Subcutaneous adipose tissue (tissue), 4 donors: ENCODE measurements around the gene CFAP299. TPM values are rescaled to one million over a fixed set of nuclear protein-coding genes. Genes with fewer than 3 reads are reported as not detected.

Source experiments
- total RNA-seq, 4 donors: library from RNA; depleted of rRNA; stranded (reverse); fragments of >200 nt; gene quantifications; one replicate each; pipeline ENCODE4 v1.1.0, GENCODE V29; 2016
- TF ChIP-seq, protein P1 (sequence below): fragments of 450-650 bp; IDR thresholded peaks from one replicate; pipeline ENCODE4 v1.5.1; 2016; ENCODE audit warnings: low read depth, mild to moderate bottlenecking, control low read depth, antibody characterized with exemption, moderate library complexity

The CFAP299 gene
- total RNA-seq, 4 donors from 2014 or later: not detected

DNA sequence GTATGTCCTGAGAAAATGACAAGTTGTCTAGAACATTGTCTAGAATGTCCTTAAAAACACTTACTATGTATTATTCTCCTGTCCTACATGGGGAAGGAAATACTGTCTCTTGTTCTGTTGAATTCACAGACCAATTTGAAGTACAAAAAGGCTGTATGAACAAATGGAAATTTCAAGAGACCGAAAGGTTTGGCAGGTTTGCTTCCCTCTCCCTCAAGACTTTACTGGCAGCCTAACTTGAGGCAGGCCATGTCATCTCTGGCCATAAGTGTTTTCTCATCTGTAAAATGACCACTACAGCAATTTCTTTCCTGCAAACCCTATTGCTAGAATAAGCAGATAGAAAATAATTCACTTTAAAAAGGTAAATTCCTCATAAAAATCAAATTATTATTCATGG lies 503.8 kb downstream of the CFAP299 start:
- TF ChIP-seq, protein P1, sequence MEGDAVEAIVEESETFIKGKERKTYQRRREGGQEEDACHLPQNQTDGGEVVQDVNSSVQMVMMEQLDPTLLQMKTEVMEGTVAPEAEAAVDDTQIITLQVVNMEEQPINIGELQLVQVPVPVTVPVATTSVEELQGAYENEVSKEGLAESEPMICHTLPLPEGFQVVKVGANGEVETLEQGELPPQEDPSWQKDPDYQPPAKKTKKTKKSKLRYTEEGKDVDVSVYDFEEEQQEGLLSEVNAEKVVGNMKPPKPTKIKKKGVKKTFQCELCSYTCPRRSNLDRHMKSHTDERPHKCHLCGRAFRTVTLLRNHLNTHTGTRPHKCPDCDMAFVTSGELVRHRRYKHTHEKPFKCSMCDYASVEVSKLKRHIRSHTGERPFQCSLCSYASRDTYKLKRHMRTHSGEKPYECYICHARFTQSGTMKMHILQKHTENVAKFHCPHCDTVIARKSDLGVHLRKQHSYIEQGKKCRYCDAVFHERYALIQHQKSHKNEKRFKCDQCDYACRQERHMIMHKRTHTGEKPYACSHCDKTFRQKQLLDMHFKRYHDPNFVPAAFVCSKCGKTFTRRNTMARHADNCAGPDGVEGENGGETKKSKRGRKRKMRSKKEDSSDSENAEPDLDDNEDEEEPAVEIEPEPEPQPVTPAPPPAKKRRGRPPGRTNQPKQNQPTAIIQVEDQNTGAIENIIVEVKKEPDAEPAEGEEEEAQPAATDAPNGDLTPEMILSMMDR: no peak

DNA sequence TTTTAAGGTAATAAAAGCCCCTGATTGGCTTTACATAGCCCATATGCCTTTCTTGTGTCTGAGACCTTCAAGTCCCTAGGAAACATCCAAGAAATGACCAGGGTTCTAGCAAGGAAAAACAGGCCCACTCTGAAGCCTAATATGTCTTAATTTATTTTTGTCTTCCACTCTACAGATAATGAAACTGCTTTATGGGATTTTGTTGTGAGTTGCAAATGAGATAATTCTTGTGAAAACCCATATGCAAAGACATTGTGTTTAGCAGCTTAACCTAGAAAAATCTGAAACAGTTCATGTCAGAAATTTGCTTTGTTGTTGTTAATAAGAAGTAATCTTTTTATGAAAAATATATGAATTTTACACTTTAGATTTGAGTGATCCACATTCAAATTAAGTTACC lies 504.3 kb downstream of the CFAP299 start:
- TF ChIP-seq, protein P1: no peak

DNA sequence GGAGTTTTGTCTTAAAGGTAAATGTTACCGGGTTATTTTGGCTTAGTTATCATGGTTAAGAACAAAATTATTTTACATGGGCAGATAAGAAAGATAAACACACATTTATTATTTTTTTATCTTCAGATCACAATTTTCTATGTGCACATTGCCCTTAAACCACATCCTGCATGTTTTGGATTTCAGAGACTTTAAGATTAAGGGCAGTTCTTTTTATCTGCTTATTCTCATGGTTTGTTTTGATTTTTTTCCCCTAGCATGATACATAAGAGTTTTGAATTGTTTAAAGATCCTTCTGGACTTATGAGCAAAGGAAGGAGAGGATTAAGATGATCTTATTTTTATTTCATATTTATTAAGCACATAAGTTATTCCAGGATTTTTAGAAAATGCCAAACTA lies 504.9 kb downstream of the CFAP299 start:
- TF ChIP-seq, protein P1: no peak

DNA sequence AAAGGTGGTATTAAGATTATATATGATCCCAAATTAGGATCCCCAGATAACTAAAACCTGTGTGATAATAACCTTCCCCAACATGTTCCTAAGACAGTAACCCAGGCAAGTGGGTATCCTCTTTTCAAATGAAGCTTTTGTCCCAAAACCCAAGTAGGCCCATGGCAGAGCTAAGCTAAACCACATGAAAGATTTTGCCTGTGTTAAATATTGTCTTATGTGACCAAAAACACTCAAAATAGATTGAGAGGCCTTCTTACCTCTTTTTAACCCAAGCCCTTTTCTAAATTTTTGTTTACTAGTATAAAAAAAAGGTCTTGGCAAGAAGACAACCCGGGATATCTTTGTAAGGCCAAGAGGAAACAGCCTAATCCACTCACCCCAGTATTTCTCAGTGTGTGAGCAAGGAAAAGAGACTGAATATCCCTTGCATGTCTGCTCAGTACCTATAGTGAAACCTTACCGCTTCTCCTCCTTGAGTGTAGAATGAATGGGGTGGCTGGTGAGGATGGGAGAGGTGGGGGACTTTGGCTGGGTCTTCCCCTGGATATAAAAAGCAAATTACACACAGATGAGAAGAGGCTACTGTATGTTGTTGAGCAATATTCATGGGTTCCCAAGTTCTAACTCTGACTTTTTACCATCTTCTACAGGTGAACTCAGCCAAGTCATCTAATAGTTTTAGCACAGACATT lies 506.2 kb downstream of the CFAP299 start:
- TF ChIP-seq, protein P1: no peak

DNA sequence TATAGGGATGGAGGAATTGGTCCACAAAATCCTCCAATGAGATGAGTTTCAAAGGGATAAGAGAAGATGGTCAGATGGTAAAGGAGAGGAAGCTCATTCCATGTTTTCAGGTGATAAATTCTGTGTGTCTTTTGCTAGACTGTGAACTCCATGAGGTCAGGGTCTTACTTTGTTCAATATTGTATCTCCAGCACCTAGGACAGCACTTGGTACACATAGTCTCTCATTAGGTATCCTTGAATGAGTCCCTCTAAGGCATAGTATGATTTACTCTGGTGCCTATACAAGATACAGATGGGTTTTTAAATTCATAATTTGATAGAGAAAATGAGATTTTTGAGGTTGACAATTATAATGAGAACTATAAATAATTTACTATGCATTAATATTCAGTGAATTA lies 510.7 kb downstream of the CFAP299 start:
- TF ChIP-seq, protein P1: no peak

DNA sequence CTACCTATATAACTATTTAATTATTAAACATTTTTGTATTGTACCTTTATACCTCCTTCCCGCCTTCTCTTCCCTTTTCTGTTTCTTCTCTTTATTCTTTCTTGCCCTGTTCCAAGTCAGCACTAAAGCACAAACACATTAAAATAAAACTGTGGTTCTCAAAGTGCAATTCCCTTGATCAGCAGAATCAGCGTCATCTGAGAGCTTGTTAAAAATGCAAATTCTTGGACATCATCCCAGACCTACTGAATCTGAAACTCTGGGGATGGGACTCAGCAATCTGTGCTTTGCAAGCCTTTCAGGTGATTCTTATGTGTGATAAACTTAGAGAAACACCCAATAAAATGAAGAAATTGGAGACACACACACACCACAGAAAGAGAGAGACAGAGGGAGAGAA lies 516.5 kb downstream of the CFAP299 start:
- TF ChIP-seq, protein P1: no peak

DNA sequence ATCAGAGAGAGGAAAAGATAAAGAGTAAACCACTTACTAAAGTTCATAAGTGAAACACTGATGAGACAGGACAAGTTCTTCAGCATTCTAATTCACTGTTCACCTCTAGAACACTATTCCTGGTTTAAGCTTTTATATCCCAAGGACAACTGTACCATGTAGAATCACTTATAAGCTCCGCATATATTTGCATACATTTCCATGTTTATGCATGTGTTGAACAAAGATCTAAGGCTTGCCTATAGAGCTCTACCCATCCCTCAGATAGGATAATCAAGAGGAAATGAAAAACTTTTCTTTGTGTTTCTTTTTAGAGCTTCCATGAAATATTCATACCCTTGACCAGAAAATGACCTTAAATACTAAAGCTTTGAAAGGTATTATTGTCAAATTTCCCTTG lies 538.0 kb downstream of the CFAP299 start:
- TF ChIP-seq, protein P1: no peak
